VCaP (cell line): ENCODE data around the gene RGL1.

Experiments used
- H3K27ac ChIP-seq: fragments of 450-650 bp; 2 replicates; pipeline ENCODE4 v1.5.1; 2017
- TF ChIP-seq, protein P1 (sequence below): fragments of 450-650 bp; conservative IDR thresholded peaks from 2 replicates; pipeline ENCODE4 v1.5.1; 2017; ENCODE audit warnings: mild to moderate bottlenecking, moderate library complexity

Gene RGL1

GRCh38 chr1:183946320-183946613, 141.3 kb downstream of the RGL1 start:
- TF ChIP-seq, protein P1, sequence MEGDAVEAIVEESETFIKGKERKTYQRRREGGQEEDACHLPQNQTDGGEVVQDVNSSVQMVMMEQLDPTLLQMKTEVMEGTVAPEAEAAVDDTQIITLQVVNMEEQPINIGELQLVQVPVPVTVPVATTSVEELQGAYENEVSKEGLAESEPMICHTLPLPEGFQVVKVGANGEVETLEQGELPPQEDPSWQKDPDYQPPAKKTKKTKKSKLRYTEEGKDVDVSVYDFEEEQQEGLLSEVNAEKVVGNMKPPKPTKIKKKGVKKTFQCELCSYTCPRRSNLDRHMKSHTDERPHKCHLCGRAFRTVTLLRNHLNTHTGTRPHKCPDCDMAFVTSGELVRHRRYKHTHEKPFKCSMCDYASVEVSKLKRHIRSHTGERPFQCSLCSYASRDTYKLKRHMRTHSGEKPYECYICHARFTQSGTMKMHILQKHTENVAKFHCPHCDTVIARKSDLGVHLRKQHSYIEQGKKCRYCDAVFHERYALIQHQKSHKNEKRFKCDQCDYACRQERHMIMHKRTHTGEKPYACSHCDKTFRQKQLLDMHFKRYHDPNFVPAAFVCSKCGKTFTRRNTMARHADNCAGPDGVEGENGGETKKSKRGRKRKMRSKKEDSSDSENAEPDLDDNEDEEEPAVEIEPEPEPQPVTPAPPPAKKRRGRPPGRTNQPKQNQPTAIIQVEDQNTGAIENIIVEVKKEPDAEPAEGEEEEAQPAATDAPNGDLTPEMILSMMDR: no peak
- no peak overlapping the region for H3K27ac ChIP-seq

DNA sequence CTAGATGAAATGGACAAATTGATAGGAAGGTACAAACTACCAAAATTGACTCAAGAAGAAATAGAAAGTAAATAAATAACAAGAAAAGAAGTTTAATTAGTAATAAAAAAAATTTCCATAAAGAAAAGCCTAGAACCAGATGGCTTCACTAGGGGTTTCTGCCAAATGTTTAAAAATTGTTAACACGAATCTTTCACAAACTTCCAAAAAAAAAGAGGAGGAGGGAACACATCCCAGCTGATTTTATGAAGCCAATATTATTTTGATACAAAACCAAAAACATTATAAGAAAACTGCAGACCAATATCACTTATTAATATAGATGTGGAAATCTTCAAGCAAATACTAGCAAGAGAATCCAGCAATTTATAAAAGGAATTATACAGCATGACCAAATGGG, 143.1 kb downstream of the RGL1 start:
- H3K27ac ChIP-seq: no peak overlapping the region
- TF ChIP-seq, protein P1: no peak

- TF ChIP-seq, protein P1: no peak
- peak overlapping the region; percentile 61 for H3K27ac ChIP-seq
These were observed 147.2 kb downstream of the RGL1 start for GRCh38 chr1:183952101-183952500.

GRCh38 chr1:183953031-183953430, 148.1 kb downstream of the RGL1 start:
- TF ChIP-seq, protein P1: no peak
- peak overlapping the region; percentile 61 for H3K27ac ChIP-seq

DNA sequence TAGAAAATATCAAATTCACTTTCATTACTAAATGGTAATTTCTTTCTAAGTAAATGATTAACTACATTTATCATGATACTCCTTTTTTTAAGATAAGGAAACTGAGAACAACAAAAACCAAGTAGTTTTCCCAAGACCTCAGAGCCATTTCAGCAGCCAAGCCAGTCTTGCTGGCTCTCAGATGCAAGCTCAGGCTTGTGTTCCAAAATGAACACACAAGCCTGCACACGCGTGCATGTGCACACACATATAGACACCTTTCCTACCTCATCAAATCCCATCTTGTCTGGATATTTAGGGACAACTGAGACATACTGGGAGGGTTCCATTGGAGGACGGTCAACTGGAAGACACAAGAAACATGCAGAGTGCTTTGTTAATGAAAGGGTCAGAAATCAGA, 149.6 kb downstream of the RGL1 start:
- no peak overlapping the region for H3K27ac ChIP-seq
- TF ChIP-seq, protein P1: no peak

- no peak overlapping the region for H3K27ac ChIP-seq
- TF ChIP-seq, protein P1: no peak
These were observed 151.8 kb downstream of the RGL1 start for GRCh38 chr1:183956559-183957188.

DNA sequence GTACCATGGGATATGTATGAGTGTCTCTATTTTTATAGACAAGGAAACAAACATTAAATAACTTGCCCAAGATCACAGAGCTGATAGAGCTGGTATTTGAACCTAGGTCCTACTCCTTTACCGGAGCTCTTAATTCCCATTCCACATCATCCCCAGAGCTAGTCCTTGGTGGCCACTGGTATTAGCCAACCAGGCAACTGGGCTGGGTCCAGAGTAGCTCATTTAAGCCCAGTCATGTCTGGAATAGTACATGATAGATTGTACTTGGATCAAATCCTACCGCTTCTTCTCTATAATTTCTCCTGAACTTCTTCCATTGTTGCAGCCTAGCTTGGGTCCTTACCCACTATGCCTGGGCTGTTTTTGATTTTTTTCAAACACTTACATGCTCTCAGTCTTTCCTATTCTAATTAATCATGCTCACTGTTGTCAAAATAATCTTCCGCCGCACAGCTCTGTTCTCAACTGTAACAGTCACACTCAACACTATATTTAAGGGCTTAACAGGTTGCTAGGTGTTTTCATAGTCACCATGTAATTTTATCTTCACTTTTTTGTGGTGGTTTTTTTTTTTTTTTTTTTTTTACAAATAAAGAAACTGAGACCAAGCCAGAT, 152.4 kb downstream of the RGL1 start:
- TF ChIP-seq, protein P1: no peak
- H3K27ac ChIP-seq: no peak overlapping the region
